ENCODE measurements around the gene POU6F2.

POU6F2 gene

GRCh38 chr7:39490296-39490695 is 512.6 kb downstream of the POU6F2 start:
- no peaks in the 10 kb centered on the region for H3K27me3 ChIP-seq (ENCODE audit: low read depth, low read length)
- no peak overlapping the region for H3K4me3 ChIP-seq (ENCODE audit: low read depth in 1 of 2, low read length in 2 of 2)
- H3K36me3 ChIP-seq (ENCODE audit: control insufficient read depth in 1 of 2, insufficient read depth in 2 of 2, low read length in 2 of 2): no peaks in the 10 kb centered on the region
- H3K9me3 ChIP-seq (ENCODE audit: control insufficient read depth in 1 of 2, low read length in 2 of 2): no peaks in the 10 kb centered on the region
- no peaks in the 10 kb centered on the region for H3K4me1 ChIP-seq (ENCODE audit: control insufficient read depth in 1 of 2, insufficient read depth in 2 of 2, low read length in 2 of 2)
- H3K27ac ChIP-seq (ENCODE audit: low read length): no peak overlapping the region

- no peaks in the 10 kb centered on the region for H3K36me3 ChIP-seq (ENCODE audit: control insufficient read depth in 1 of 2, insufficient read depth in 2 of 2, low read length in 2 of 2)
- H3K9me3 ChIP-seq (ENCODE audit: control insufficient read depth in 1 of 2, low read length in 2 of 2): no peaks in the 10 kb centered on the region
- H3K4me1 ChIP-seq (ENCODE audit: control insufficient read depth in 1 of 2, insufficient read depth in 2 of 2, low read length in 2 of 2): no peaks in the 10 kb centered on the region
- H3K27ac ChIP-seq (ENCODE audit: low read length): no peak overlapping the region
- no peak overlapping the region for H3K4me3 ChIP-seq (ENCODE audit: low read depth in 1 of 2, low read length in 2 of 2)
- no peaks in the 10 kb centered on the region for H3K27me3 ChIP-seq (ENCODE audit: low read depth, low read length)
Observed at GRCh38 chr7:39493934-39494333, 516.2 kb downstream of the POU6F2 start.

GRCh38 chr7:39501358-39501757 is 523.6 kb downstream of the POU6F2 start:
- Histone ChIP-seq H3K4me3 (ENCODE audit: low read depth in 1 of 2, low read length in 2 of 2) (no peak overlapping the region), H3K36me3 (ENCODE audit: control insufficient read depth in 1 of 2, insufficient read depth in 2 of 2, low read length in 2 of 2) (no peaks in the 10 kb centered on the region), H3K9me3 (ENCODE audit: control insufficient read depth in 1 of 2, low read length in 2 of 2) (no peaks in the 10 kb centered on the region), H3K27me3 (ENCODE audit: low read depth, low read length) (no peaks in the 10 kb centered on the region), H3K4me1 (ENCODE audit: control insufficient read depth in 1 of 2, insufficient read depth in 2 of 2, low read length in 2 of 2) (no peaks in the 10 kb centered on the region), H3K27ac (ENCODE audit: low read length) (no peak overlapping the region)

DNA sequence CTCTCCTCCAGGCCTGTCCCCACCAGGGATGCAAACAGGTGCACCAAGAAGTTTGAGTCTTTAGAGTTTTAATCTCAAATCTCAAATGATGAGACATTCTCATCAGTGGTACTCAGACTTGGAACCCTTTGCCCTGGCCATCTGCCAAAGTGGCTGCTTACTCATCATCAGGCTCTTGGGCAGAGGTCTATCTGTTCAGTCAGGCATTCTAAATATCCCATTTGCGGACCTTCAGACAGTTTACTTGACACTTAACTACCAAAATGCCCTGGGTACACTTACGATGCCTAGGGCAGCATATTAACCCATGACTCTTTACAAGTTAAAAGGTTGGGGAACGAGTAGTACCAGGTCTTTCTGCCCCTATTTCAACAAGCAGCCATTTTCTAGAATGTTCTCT is 527.3 kb downstream of the POU6F2 start:
- Histone ChIP-seq H3K27me3 (ENCODE audit: low read depth, low read length) (no peaks in the 10 kb centered on the region), H3K4me1 (ENCODE audit: control insufficient read depth in 1 of 2, insufficient read depth in 2 of 2, low read length in 2 of 2) (no peaks in the 10 kb centered on the region), H3K9me3 (ENCODE audit: control insufficient read depth in 1 of 2, low read length in 2 of 2) (no peaks in the 10 kb centered on the region), H3K27ac (ENCODE audit: low read length) (no peak overlapping the region), H3K36me3 (ENCODE audit: control insufficient read depth in 1 of 2, insufficient read depth in 2 of 2, low read length in 2 of 2) (no peaks in the 10 kb centered on the region), H3K4me3 (ENCODE audit: low read depth in 1 of 2, low read length in 2 of 2) (no peak overlapping the region)

DNA sequence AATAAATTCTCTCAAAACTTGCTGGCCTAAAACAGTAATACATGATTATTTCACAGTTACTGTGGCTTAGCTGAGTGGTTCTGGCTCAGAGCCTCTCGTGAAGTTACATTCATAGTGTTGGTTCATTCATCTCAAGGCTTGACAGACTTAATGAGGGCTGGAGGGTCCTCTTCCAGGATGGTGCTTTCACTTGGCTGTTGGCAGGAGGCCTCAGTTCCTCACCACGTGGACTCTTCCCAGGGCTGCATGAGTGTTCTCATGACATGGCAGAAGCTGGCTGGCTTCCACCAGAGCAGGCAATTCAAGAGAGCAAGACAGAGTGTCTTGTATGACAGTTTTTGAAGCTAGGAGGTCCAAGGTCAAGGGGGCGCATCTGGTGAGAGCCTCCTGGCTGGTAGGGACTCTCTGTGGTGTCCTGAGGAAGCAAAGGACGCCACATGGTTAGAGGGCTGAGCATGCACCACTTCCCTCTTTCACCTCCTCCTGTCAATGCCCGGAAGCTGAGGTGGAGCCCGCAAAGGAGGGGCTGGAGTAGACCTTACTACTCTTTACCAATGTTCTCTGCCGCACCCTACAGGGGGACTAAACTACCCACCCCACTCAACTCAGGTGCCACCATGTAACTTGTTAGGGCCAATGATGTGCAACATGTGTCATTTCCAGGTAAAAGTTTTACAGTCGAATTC is 530.3 kb downstream of the POU6F2 start:
- Histone ChIP-seq H3K9me3 (ENCODE audit: control insufficient read depth in 1 of 2, low read length in 2 of 2) (no peaks in the 10 kb centered on the region), H3K27me3 (ENCODE audit: low read depth, low read length) (no peaks in the 10 kb centered on the region), H3K4me3 (ENCODE audit: low read depth in 1 of 2, low read length in 2 of 2) (no peak overlapping the region), H3K27ac (ENCODE audit: low read length) (no peak overlapping the region), H3K36me3 (ENCODE audit: control insufficient read depth in 1 of 2, insufficient read depth in 2 of 2, low read length in 2 of 2) (no peaks in the 10 kb centered on the region), H3K4me1 (ENCODE audit: control insufficient read depth in 1 of 2, insufficient read depth in 2 of 2, low read length in 2 of 2) (no peaks in the 10 kb centered on the region)

GRCh38 chr7:39509436-39509835 is 531.7 kb downstream of the POU6F2 start:
- no peaks in the 10 kb centered on the region for H3K27me3 ChIP-seq (ENCODE audit: low read depth, low read length)
- H3K36me3 ChIP-seq (ENCODE audit: control insufficient read depth in 1 of 2, insufficient read depth in 2 of 2, low read length in 2 of 2): no peaks in the 10 kb centered on the region
- H3K4me1 ChIP-seq (ENCODE audit: control insufficient read depth in 1 of 2, insufficient read depth in 2 of 2, low read length in 2 of 2): no peaks in the 10 kb centered on the region
- no peak overlapping the region for H3K27ac ChIP-seq (ENCODE audit: low read length)
- no peak overlapping the region for H3K4me3 ChIP-seq (ENCODE audit: low read depth in 1 of 2, low read length in 2 of 2)
- H3K9me3 ChIP-seq (ENCODE audit: control insufficient read depth in 1 of 2, low read length in 2 of 2): no peaks in the 10 kb centered on the region

DNA sequence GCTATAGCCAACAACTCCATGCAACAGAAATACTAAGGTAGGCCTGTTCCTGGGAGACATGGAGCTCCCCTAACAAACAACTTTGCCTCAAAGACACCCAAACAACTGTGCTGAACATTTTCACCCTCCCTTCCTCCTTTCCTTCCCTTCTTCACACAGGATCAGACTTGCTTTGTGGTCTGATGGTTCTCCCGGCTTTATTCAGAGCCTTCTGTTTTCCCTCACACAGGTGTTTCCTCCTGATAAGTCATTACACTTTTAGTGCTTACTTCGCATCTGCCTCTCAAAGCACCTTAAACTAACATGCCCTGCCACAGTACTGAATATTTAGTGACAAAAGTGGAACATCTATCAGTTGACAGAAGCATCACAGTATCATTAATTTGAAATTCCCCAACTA is 532.2 kb downstream of the POU6F2 start:
- Histone ChIP-seq H3K4me3 (ENCODE audit: low read depth in 1 of 2, low read length in 2 of 2) (no peak overlapping the region), H3K9me3 (ENCODE audit: control insufficient read depth in 1 of 2, low read length in 2 of 2) (no peaks in the 10 kb centered on the region), H3K27ac (ENCODE audit: low read length) (no peak overlapping the region), H3K36me3 (ENCODE audit: control insufficient read depth in 1 of 2, insufficient read depth in 2 of 2, low read length in 2 of 2) (no peaks in the 10 kb centered on the region), H3K27me3 (ENCODE audit: low read depth, low read length) (no peaks in the 10 kb centered on the region), H3K4me1 (ENCODE audit: control insufficient read depth in 1 of 2, insufficient read depth in 2 of 2, low read length in 2 of 2) (no peaks in the 10 kb centered on the region)

GRCh38 chr7:39510864-39511354 is 533.2 kb downstream of the POU6F2 start:
- H3K4me3 ChIP-seq (ENCODE audit: low read depth in 1 of 2, low read length in 2 of 2): no peak overlapping the region
- no peaks in the 10 kb centered on the region for H3K4me1 ChIP-seq (ENCODE audit: control insufficient read depth in 1 of 2, insufficient read depth in 2 of 2, low read length in 2 of 2)
- H3K27ac ChIP-seq (ENCODE audit: low read length): no peak overlapping the region
- no peaks in the 10 kb centered on the region for H3K36me3 ChIP-seq (ENCODE audit: control insufficient read depth in 1 of 2, insufficient read depth in 2 of 2, low read length in 2 of 2)
- no peaks in the 10 kb centered on the region for H3K9me3 ChIP-seq (ENCODE audit: control insufficient read depth in 1 of 2, low read length in 2 of 2)
- no peaks in the 10 kb centered on the region for H3K27me3 ChIP-seq (ENCODE audit: low read depth, low read length)

DNA sequence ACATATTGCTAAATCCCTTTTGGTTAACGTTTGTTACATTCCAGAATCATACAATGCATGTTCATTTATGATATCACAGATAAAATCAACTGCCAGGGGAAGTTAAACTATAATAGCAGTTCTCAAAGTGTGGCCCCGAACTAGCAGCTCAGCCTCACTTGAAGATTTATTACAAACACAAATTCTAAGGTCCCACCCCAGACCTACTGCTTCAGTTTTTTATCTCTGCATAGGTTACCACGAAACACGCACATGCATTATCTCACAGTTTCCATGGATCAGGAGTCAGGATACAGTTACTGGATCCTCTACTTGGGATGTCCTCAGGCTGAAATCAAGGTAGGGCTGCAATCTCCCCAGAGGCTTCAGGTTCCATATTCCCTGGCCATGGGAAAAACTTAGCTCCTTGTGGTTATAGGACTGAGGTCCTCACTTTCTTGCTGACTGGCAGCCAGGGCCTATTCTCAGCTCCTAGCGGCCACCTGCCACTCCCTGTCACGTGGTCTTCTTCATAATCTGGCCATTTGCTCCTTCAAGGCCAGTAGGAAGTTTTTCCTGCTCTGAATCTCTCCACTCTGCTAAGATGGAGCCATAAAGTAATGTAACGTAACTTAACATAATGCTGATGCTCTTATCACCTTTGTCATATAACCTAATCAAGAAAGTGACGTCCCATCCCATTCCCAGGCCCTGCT is 538.0 kb downstream of the POU6F2 start:
- Histone ChIP-seq H3K27me3 (ENCODE audit: low read depth, low read length) (no peaks in the 10 kb centered on the region), H3K27ac (ENCODE audit: low read length) (no peak overlapping the region), H3K9me3 (ENCODE audit: control insufficient read depth in 1 of 2, low read length in 2 of 2) (no peaks in the 10 kb centered on the region), H3K36me3 (ENCODE audit: control insufficient read depth in 1 of 2, insufficient read depth in 2 of 2, low read length in 2 of 2) (no peaks in the 10 kb centered on the region), H3K4me1 (ENCODE audit: control insufficient read depth in 1 of 2, insufficient read depth in 2 of 2, low read length in 2 of 2) (no peaks in the 10 kb centered on the region), H3K4me3 (ENCODE audit: low read depth in 1 of 2, low read length in 2 of 2) (no peak overlapping the region)

GRCh38 chr7:39516498-39516897 is 538.8 kb downstream of the POU6F2 start:
- Histone ChIP-seq H3K27ac (ENCODE audit: low read length) (no peak overlapping the region), H3K4me3 (ENCODE audit: low read depth in 1 of 2, low read length in 2 of 2) (no peak overlapping the region), H3K9me3 (ENCODE audit: control insufficient read depth in 1 of 2, low read length in 2 of 2) (no peaks in the 10 kb centered on the region), H3K36me3 (ENCODE audit: control insufficient read depth in 1 of 2, insufficient read depth in 2 of 2, low read length in 2 of 2) (no peaks in the 10 kb centered on the region), H3K27me3 (ENCODE audit: low read depth, low read length) (no peaks in the 10 kb centered on the region), H3K4me1 (ENCODE audit: control insufficient read depth in 1 of 2, insufficient read depth in 2 of 2, low read length in 2 of 2) (no peaks in the 10 kb centered on the region)

DNA sequence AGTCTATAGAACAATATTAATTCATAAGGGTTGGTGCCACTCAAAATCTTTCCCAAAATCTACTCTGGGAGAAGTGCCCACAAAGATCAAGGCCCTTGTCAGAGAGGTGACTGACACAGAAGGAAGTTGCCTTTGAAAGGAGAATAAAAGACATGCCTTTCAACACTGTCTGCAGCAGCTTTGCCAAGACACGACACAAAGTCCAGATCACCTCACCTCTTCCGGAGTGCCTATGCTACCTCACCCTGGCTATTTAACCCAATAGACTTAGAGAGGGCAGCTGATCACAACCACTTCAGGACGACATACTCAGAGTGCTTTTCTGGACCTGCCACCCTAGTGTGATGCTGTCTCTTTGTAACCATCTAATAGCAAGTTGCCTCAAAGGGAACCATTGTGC is 539.5 kb downstream of the POU6F2 start:
- Histone ChIP-seq H3K9me3 (ENCODE audit: control insufficient read depth in 1 of 2, low read length in 2 of 2) (no peaks in the 10 kb centered on the region), H3K4me3 (ENCODE audit: low read depth in 1 of 2, low read length in 2 of 2) (no peak overlapping the region), H3K27me3 (ENCODE audit: low read depth, low read length) (no peaks in the 10 kb centered on the region)

More for the DNA sequence above, 539.5 kb downstream of the POU6F2 start:
- Histone ChIP-seq H3K36me3 (ENCODE audit: control insufficient read depth in 1 of 2, insufficient read depth in 2 of 2, low read length in 2 of 2) (no peaks in the 10 kb centered on the region), H3K27ac (ENCODE audit: low read length) (no peak overlapping the region), H3K4me1 (ENCODE audit: control insufficient read depth in 1 of 2, insufficient read depth in 2 of 2, low read length in 2 of 2) (no peaks in the 10 kb centered on the region)

All from muscle layer of duodenum (tissue), 2 donors.